ACHN (cell line): ENCODE results near the gene FAM53B.
A peak's percentile ranks its signal among the peaks of the same experiment; 100 is the strongest.

ENCODE experiments used
- DNase-seq: peaks from one replicate; pipeline ENCODE4 v3.0.0-alpha.2; 2015
- in situ Hi-C: cut with HindIII; loops from 2 replicates; pipeline ENCODE4 v1.10.0; 2017; ENCODE audit warnings: low sequenced_read_pairs, low pct_ligation_motif_present, low pct_unique_long_range_greater_than_20kb

FAM53B gene

GRCh38 chr10:124646483-124647352 is 97.5 kb downstream of the FAM53B start:
- DNase-seq, result peak; percentile 20
- in situ Hi-C loops, result no loop called here

- DNase-seq, result no peak
- in situ Hi-C loops, result no loop called here
Observed at GRCh38 chr10:124645467-124646095, 98.6 kb downstream of the FAM53B start.

- DNase-seq, result no peak
- in situ Hi-C loops, result no loop called here
Observed at GRCh38 chr10:124644771-124645415, 99.3 kb downstream of the FAM53B start.

- in situ Hi-C loops, result no loop called here
- DNase-seq, result no peak
Observed at GRCh38 chr10:124644236-124644635, 99.9 kb downstream of the FAM53B start.

GRCh38 chr10:124643330-124644009 is 100.7 kb downstream of the FAM53B start:
- no peak for DNase-seq

GRCh38 chr10:124642088-124642710 is 102.0 kb downstream of the FAM53B start:
- in situ Hi-C loops, result no loop called here

More at GRCh38 chr10:124643330-124644009, 100.7 kb downstream of the FAM53B start:
- in situ Hi-C loops, result no loop called here

GRCh38 chr10:124641282-124642087 is 102.7 kb downstream of the FAM53B start:
- no peak for DNase-seq
- in situ Hi-C loops, result no loop called here

More at GRCh38 chr10:124642088-124642710, 102.0 kb downstream of the FAM53B start:
- DNase-seq, result no peak

- DNase-seq, result no peak
- in situ Hi-C loops, result no loop called here
Observed at GRCh38 chr10:124640538-124641231, 103.5 kb downstream of the FAM53B start.

- in situ Hi-C loops, result no loop called here
Observed at GRCh38 chr10:124640056-124640455, 104.1 kb downstream of the FAM53B start.

GRCh38 chr10:124639646-124640045 is 104.5 kb downstream of the FAM53B start:
- in situ Hi-C loops, result no loop called here

More at GRCh38 chr10:124640056-124640455, 104.1 kb downstream of the FAM53B start:
- no peak for DNase-seq

GRCh38 chr10:124639206-124639605 is 105.0 kb downstream of the FAM53B start:
- in situ Hi-C loops, result no loop called here
- DNase-seq, result no peak

More at GRCh38 chr10:124639646-124640045, 104.5 kb downstream of the FAM53B start:
- DNase-seq, result no peak

GRCh38 chr10:124637746-124638145 is 106.4 kb downstream of the FAM53B start:
- in situ Hi-C loops, result no loop called here
- no peak for DNase-seq

- in situ Hi-C loops, result no loop called here
- no peak for DNase-seq
Observed at GRCh38 chr10:124637091-124637700, 107.0 kb downstream of the FAM53B start.

- in situ Hi-C loops, result no loop called here
Observed at GRCh38 chr10:124636271-124636995, 107.7 kb downstream of the FAM53B start.

GRCh38 chr10:124632566-124632965 is 111.6 kb downstream of the FAM53B start:
- DNase-seq, result no peak
- in situ Hi-C loops, result no loop called here

More at GRCh38 chr10:124636271-124636995, 107.7 kb downstream of the FAM53B start:
- DNase-seq, result no peak

- in situ Hi-C loops, result no loop called here
- DNase-seq, result no peak
Observed at GRCh38 chr10:124632064-124632531, 112.1 kb downstream of the FAM53B start.
